HEK293 (cell line): Measurements from ENCODE around the gene MAML3.
A peak's percentile ranks its signal among the peaks of the same experiment; 100 is the strongest.

Experiments used
- FEZF1 ChIP-seq: fragments of 450-650 bp; formaldehyde crosslinking; IDR thresholded peaks from 2 replicates; pipeline ENCODE4 v1.5.1; 2016; ENCODE audit warnings: missing biosample characterization, missing genetic modification characterization
- GLIS1 ChIP-seq: fragments of 450-650 bp; formaldehyde crosslinking; IDR thresholded peaks from 2 replicates; pipeline ENCODE4 v1.5.1; 2016; ENCODE audit warnings: missing biosample characterization, missing genetic modification characterization
- KLF17 ChIP-seq: fragments of 450-650 bp; formaldehyde crosslinking; IDR thresholded peaks from 2 replicates; pipeline ENCODE4 v1.5.1; 2016; ENCODE audit warnings: missing biosample characterization, missing genetic modification characterization
- KLF7 ChIP-seq: fragments of 450-650 bp; formaldehyde crosslinking; IDR thresholded peaks from 2 replicates; pipeline ENCODE4 v1.5.1; 2016; ENCODE audit warnings: missing biosample characterization, missing genetic modification characterization, borderline replicate concordance
- PRDM10 ChIP-seq: fragments of 450-650 bp; formaldehyde crosslinking; IDR thresholded peaks from 2 replicates; pipeline ENCODE4 v1.5.1; 2016; ENCODE audit warnings: missing biosample characterization, missing genetic modification characterization
- TCF7L2 ChIP-seq: IDR thresholded peaks from 2 replicates; pipeline ENCODE4 v1.6.1; 2011; ENCODE audit warnings: low read depth, mild to moderate bottlenecking, inconsistent platforms, low read length, moderate library complexity, borderline replicate concordance
- ZIC2 ChIP-seq: fragments of 450-650 bp; formaldehyde crosslinking; IDR thresholded peaks from 2 replicates; pipeline ENCODE4 v1.5.1; 2016; ENCODE audit warnings: missing biosample characterization, missing genetic modification characterization
- ZNF112 ChIP-seq: fragments of 450-650 bp; formaldehyde crosslinking; IDR thresholded peaks from 2 replicates; pipeline ENCODE4 v1.5.0; 2017; ENCODE audit warnings: missing biosample characterization, missing genetic modification characterization
- ZNF132 ChIP-seq: fragments of 450-650 bp; formaldehyde crosslinking; IDR thresholded peaks from 2 replicates; pipeline ENCODE4 v1.5.1; 2017; ENCODE audit warnings: missing biosample characterization, missing genetic modification characterization, borderline replicate concordance
- ZNF266 ChIP-seq: fragments of 450-650 bp; formaldehyde crosslinking; IDR thresholded peaks from 2 replicates; pipeline ENCODE4 v1.5.1; 2016; ENCODE audit warnings: missing biosample characterization, missing genetic modification characterization, low read depth
- ZNF366 ChIP-seq: fragments of 450-650 bp; formaldehyde crosslinking; conservative IDR thresholded peaks from 2 replicates; pipeline ENCODE4 v1.5.1; 2016; ENCODE audit warnings: missing biosample characterization, missing genetic modification characterization
- ZNF37A ChIP-seq: fragments of 450-650 bp; IDR thresholded peaks from 2 replicates; pipeline ENCODE4 v1.5.1; 2018; ENCODE audit warnings: missing biosample characterization, missing genetic modification characterization
- ZNF404 ChIP-seq: fragments of 450-650 bp; formaldehyde crosslinking; IDR thresholded peaks from 2 replicates; pipeline ENCODE4 v1.5.1; 2017; ENCODE audit warnings: missing biosample characterization, missing genetic modification characterization
- ZNF423 ChIP-seq: fragments of 450-650 bp; formaldehyde crosslinking; IDR thresholded peaks from 2 replicates; pipeline ENCODE4 v1.5.1; 2016; ENCODE audit warnings: missing biosample characterization, missing genetic modification characterization
- ZNF513 ChIP-seq: fragments of 450-650 bp; IDR thresholded peaks from 2 replicates; pipeline ENCODE4 v1.5.1; 2018; ENCODE audit warnings: missing biosample characterization, missing genetic modification characterization
- ZNF777 ChIP-seq: fragments of 450-650 bp; formaldehyde crosslinking; IDR thresholded peaks from 2 replicates; pipeline ENCODE4 v1.5.1; 2017; ENCODE audit warnings: missing biosample characterization, missing genetic modification characterization, borderline replicate concordance
- ZSCAN4 ChIP-seq: fragments of 450-650 bp; formaldehyde crosslinking; IDR thresholded peaks from 2 replicates; pipeline ENCODE4 v1.5.1; 2017; ENCODE audit warnings: missing biosample characterization, missing genetic modification characterization
- TF ChIP-seq, protein P1 (sequence below): fragments of 450-650 bp; formaldehyde crosslinking; IDR thresholded peaks from 2 replicates; pipeline ENCODE4 v1.5.1; 2016; ENCODE audit warnings: missing biosample characterization, missing genetic modification characterization
- TF ChIP-seq, protein P2 (sequence below): fragments of 450-650 bp; formaldehyde crosslinking; IDR thresholded peaks from 2 replicates; pipeline ENCODE4 v1.5.1; 2017; ENCODE audit warnings: missing biosample characterization, missing genetic modification characterization

The MAML3 gene

DNA sequence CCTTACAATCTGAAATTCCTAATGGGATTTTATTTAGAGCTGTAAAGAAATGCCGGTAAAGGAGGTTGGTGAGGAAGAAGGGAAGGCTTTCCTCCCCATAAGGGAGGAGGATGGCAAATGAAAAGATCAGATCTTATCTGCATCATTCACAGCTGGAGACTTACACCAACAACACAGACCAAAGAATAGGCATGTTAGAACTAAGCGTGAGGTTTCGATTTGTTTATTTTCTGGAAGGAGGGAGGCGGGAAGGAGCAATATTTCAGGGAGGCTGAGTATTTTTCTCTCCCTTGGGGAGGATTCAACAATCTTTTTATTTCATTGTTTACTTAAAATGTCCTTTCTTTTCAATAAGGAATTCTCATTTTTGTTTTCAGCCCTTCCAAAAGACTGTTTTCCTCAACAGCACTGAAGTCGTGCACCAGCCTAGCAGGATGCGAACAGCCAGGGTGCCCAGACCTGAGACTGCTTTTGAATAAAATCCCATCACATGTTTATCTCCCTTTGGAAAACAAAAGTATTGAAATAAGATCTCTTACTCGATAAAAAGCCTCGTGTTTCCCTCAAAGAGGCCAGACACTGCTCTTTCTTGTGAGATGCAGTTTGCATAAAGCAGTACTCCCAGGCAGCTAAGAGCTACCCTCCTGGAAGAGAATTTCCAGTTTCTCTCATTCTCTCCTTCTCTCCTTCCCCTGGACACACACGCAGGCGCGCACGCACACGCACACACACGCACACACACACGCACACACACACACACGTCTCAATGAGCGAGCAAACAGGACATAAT is 252.3 kb downstream of the MAML3 start (continued):
- TF ChIP-seq, protein P1, sequence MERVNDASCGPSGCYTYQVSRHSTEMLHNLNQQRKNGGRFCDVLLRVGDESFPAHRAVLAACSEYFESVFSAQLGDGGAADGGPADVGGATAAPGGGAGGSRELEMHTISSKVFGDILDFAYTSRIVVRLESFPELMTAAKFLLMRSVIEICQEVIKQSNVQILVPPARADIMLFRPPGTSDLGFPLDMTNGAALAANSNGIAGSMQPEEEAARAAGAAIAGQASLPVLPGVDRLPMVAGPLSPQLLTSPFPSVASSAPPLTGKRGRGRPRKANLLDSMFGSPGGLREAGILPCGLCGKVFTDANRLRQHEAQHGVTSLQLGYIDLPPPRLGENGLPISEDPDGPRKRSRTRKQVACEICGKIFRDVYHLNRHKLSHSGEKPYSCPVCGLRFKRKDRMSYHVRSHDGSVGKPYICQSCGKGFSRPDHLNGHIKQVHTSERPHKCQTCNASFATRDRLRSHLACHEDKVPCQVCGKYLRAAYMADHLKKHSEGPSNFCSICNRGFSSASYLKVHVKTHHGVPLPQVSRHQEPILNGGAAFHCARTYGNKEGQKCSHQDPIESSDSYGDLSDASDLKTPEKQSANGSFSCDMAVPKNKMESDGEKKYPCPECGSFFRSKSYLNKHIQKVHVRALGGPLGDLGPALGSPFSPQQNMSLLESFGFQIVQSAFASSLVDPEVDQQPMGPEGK = 0 out of 2 replicates have a peak, but pooled peaks have one; percentile 21
- TF ChIP-seq ZNF513 (tag by site-specific recombination) (peak; percentile 36; the same call in 1 of the 2 replicates), ZNF423 (tag by site-specific recombination) (no peak), PRDM10 (tag by site-specific recombination) (0 out of 2 replicates have a peak, but pooled peaks have one; percentile 19), TCF7L2 (peak; percentile 73), ZNF777 (no peak), ZNF112 (tag by site-specific recombination) (no peak), ZIC2 (tag by site-specific recombination) (peak; percentile 66), ZSCAN4 (peak; percentile 89; the same call in 1 of the 2 replicates), KLF7 (tag by site-specific recombination) (no peak), FEZF1 (peak; percentile 58), KLF17 (tag by site-specific recombination) (peak; percentile 58; the same call in 1 of the 2 replicates), ZNF266 (no peak), ZNF404 (no peak), ZNF132 (tag by site-specific recombination) (no peak), ZNF37A (tag by site-specific recombination) (no peak), ZNF366 (tag by site-specific recombination) (peak; percentile 43), GLIS1 (tag by site-specific recombination) (peak; percentile 78)
- TF ChIP-seq, protein P2, sequence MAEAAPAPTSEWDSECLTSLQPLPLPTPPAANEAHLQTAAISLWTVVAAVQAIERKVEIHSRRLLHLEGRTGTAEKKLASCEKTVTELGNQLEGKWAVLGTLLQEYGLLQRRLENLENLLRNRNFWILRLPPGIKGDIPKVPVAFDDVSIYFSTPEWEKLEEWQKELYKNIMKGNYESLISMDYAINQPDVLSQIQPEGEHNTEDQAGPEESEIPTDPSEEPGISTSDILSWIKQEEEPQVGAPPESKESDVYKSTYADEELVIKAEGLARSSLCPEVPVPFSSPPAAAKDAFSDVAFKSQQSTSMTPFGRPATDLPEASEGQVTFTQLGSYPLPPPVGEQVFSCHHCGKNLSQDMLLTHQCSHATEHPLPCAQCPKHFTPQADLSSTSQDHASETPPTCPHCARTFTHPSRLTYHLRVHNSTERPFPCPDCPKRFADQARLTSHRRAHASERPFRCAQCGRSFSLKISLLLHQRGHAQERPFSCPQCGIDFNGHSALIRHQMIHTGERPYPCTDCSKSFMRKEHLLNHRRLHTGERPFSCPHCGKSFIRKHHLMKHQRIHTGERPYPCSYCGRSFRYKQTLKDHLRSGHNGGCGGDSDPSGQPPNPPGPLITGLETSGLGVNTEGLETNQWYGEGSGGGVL = peak; percentile 57; the same call in 1 of the 2 replicates
